Spleen (tissue), 11 donors: ENCODE measurements around the gene YTHDF1. TPM values are rescaled to one million over a fixed set of nuclear protein-coding genes. Genes with fewer than 3 reads are reported as not detected.
A peak's percentile ranks its signal among the peaks of the same experiment; 100 is the strongest.

Experiments
- DNase-seq: peaks from one replicate; pipeline ENCODE4 v3.0.0-alpha.2; 2020
- H3K27ac ChIP-seq, 8 donors: fragments of 200-600 bp; sonication (generic) in 7 of 8; 1 replicate in 4 of 8; 2 replicates in 4 of 8; pipeline versions ENCODE4 v1.5.0 to v1.8.0; 2016 to 2021; ENCODE audit warnings: inconsistent platforms in 4 of 8, mild to moderate bottlenecking in 4 of 8, moderate library complexity in 1 of 8
- H3K27me3 ChIP-seq, 7 donors: fragments of 200-600 bp; sonication (generic) in 6 of 7; replicated peaks in 1 of 7; 1 replicate in 4 of 7; 2 replicates in 3 of 7; pipeline versions ENCODE4 v1.5.0 to v1.8.0; 2016 to 2021; ENCODE audit warnings: inconsistent platforms in 3 of 7, mild to moderate bottlenecking in 1 of 7
- H3K36me3 ChIP-seq, 6 donors: fragments of 200-600 bp; sonication (generic) in 5 of 6; 1 replicate in 4 of 6; 2 replicates in 2 of 6; pipeline versions ENCODE4 v1.5.0 to v1.8.0; 2016 to 2021; ENCODE audit warnings: inconsistent platforms in 2 of 6
- H3K4me1 ChIP-seq, 6 donors: fragments of 200-600 bp; sonication (generic) in 5 of 6; 1 replicate in 3 of 6; 2 replicates in 3 of 6; pipeline versions ENCODE4 v1.5.0 to v1.8.0; 2016 to 2021; ENCODE audit warnings: inconsistent platforms in 3 of 6
- H3K4me3 ChIP-seq, 8 donors: fragments of 200-600 bp; sonication (generic) in 7 of 8; 1 replicate in 4 of 8; 2 replicates in 4 of 8; pipeline versions ENCODE4 v1.5.0 to v1.8.0; 2016 to 2021; ENCODE audit warnings: inconsistent platforms in 4 of 8, mild to moderate bottlenecking in 4 of 8, moderate library complexity in 2 of 8
- H3K9me3 ChIP-seq, 8 donors: fragments of 200-600 bp; sonication (generic) in 7 of 8; 1 replicate in 4 of 8; 2 replicates in 4 of 8; pipeline versions ENCODE4 v1.5.0 to v1.8.0; 2016 to 2021; ENCODE audit warnings: inconsistent platforms in 4 of 8
- CTCF ChIP-seq, 11 experiments: fragments of 200-600 bp in 7 of 11; fragments of 450-650 bp in 4 of 11; sonication (generic) in 4 of 11; IDR thresholded peaks in 8 of 11; conservative IDR thresholded peaks in 3 of 11; 1 replicate in 7 of 11; 2 replicates in 4 of 11; pipeline versions ENCODE4 v1.4.0 to v1.8.0; 2016 to 2021; ENCODE audit warnings: antibody characterized with exemption in 11 of 11, inconsistent platforms in 4 of 11, mild to moderate bottlenecking in 1 of 11
- POLR2A ChIP-seq, 3 donors: fragments of 450-650 bp; IDR thresholded peaks; one replicate each; pipeline ENCODE4 v1.5.1; 2017; ENCODE audit warnings: antibody characterized with exemption in 3 of 3, mild to moderate bottlenecking in 1 of 3
- POLR2AphosphoS5 ChIP-seq, 3 donors: sonication (generic); formaldehyde crosslinking; IDR thresholded peaks; one replicate each; pipeline ENCODE4 v1.5.1; 2017; ENCODE audit warnings: antibody characterized with exemption in 3 of 3
- WGBS, 5 donors: extraction: QIAGEN DNeasy Blood & Tissue Kit in 3 of 5; methylation state at CpG; one replicate each; pipeline versions ENCODE4 v1.1.5 to v1.1.7; 2013 to 2018; 5-methylcytosine and 5-hydroxymethylcytosine counted together
- intact Hi-C: fragments of 100-400 bp; cut with DNase I; formaldehyde crosslinking; loops from one replicate; pipeline ENCODE4 v1.15.0; 2023; ENCODE audit warnings: low total_unique reads
- polyA plus RNA-seq, 3 donors: library from polyadenylated mRNA; stranded (reverse); fragments of 200-250 nt; gene quantifications; one replicate each; pipeline ENCODE4 v1.2.1, GENCODE V29; 2013
- total RNA-seq, 7 donors: library from RNA; depleted of rRNA in 3 of 7; stranded (reverse); fragments of >200 nt in 3 of 7; fragmentation: NEBNext Ultra II Directional in 4 of 7; extraction: Animal tissue kit (Norgen Biotek cat#: 25700) in 4 of 7; gene quantifications; one replicate each; pipeline versions ENCODE4 v1.1.0 to v1.2.1, GENCODE V29; 2016 to 2021
- donor health status: healthy with polysubstance abuse.
- donor health status: DM: no; HTN: no; CAD: no; lungs with moderate emphysema.
- donor health status: DM: no; HTN: no; CAD: no.
- donor health status: Bipolar disorder and iron deficiency.
- donor health status: healthy.
- donor health status: DM: no; HTN: no; CAD: no.
- donor health status: DM: yes; HTN: yes; CAD: no.

The YTHDF1 gene
- total and polyA plus RNA-seq, 10 donors = 18.8 to 41.6 (median 33.0) TPM

- peaks cover 0 to 92% (median 42%) of the 10 kb centered on the region in 7 donors for H3K27me3 ChIP-seq
- H3K4me3 ChIP-seq = no peak overlapping the region
- 47 to 58% (median 49%) methylated on average over 39 to 40 of the region's 40 CpGs for WGBS, 5 donors
- TF ChIP-seq CTCF (IDR thresholded peaks at IDR 0.05 in 8 of 11, conservative IDR thresholded peaks at IDR 0.05 in 3 of 11) = no peak
- TF ChIP-seq POLR2A (IDR thresholded peaks at IDR 0.05) = no peak
- TF ChIP-seq POLR2AphosphoS5 (IDR thresholded peaks at IDR 0.05) = no peak
- H3K4me1 ChIP-seq = no peaks in the 10 kb centered on the region
- intact Hi-C loops = no loop called here
- H3K27ac ChIP-seq = no peak overlapping the region
- no peaks in the 10 kb centered on the region for H3K36me3 ChIP-seq
- H3K9me3 ChIP-seq = peaks cover 0 to 22% (median 19%) of the 10 kb centered on the region in 8 donors
- DNase-seq = peak; percentile 51
Measured at GRCh38 chr20:63151554-63152321, 64.2 kb downstream of the YTHDF1 start.

- no peaks in the 10 kb centered on the region for H3K4me1 ChIP-seq
- intact Hi-C loops = no loop called here
- peaks cover 0 to 24% (median 19%) of the 10 kb centered on the region in 8 donors for H3K9me3 ChIP-seq
- H3K36me3 ChIP-seq = no peaks in the 10 kb centered on the region
- peak; percentile 58 for DNase-seq
- TF ChIP-seq POLR2A (IDR thresholded peaks at IDR 0.05) = no peak
- no peak for TF ChIP-seq CTCF (IDR thresholded peaks at IDR 0.05 in 8 of 11, conservative IDR thresholded peaks at IDR 0.05 in 3 of 11)
- TF ChIP-seq POLR2AphosphoS5 (IDR thresholded peaks at IDR 0.05) = no peak
- no peak overlapping the region for H3K4me3 ChIP-seq
- no peak overlapping the region for H3K27ac ChIP-seq
- 72 to 92% (median 81%) methylated on average over 10 to 23 of the region's 23 CpGs for WGBS, 5 donors
- peaks cover 0 to 92% (median 42%) of the 10 kb centered on the region in 7 donors for H3K27me3 ChIP-seq
Measured at GRCh38 chr20:63150911-63151531, 64.9 kb downstream of the YTHDF1 start.

GRCh38 chr20:63150391-63150898, 65.5 kb downstream of the YTHDF1 start:
- intact Hi-C loops = no loop called here
- Histone ChIP-seq H3K27me3 (peaks cover 0 to 86% (median 42%) of the 10 kb centered on the region in 7 donors), H3K4me3 (no peak overlapping the region), H3K27ac (no peak overlapping the region), H3K4me1 (no peaks in the 10 kb centered on the region), H3K36me3 (no peaks in the 10 kb centered on the region), H3K9me3 (peaks cover 0 to 24% (median 19%) of the 10 kb centered on the region in 8 donors)
- WGBS, 5 donors = 75 to 79% (median 76%) methylated on average over 16 to 19 of the region's 19 CpGs
- TF ChIP-seq CTCF (IDR thresholded peaks at IDR 0.05 in 8 of 11, conservative IDR thresholded peaks at IDR 0.05 in 3 of 11) (no peak), POLR2AphosphoS5 (IDR thresholded peaks at IDR 0.05) (no peak), POLR2A (IDR thresholded peaks at IDR 0.05) (no peak)
- DNase-seq = peak; percentile 63
